NCI-H748 treated with DMSO at 0.1 percent for 48 hours (cell line): ENCODE measurements around the gene ACSF3.
"Not testable (repeated sequence)": the region's sequence is repeated elsewhere in the genome, so short reads cannot be mapped to it uniquely, and the experiment has no call there.

ENCODE experiments used
- DNase-seq: peaks from one replicate; lab custom pipeline; 2025; lab: John Stamatoyannopoulos, UW

ACSF3 gene

GRCh38 chr16:89161763-89162713, 68.4 kb downstream of the ACSF3 start:
- no peak for DNase-seq

- DNase-seq = no peak
These were observed 69.6 kb downstream of the ACSF3 start for GRCh38 chr16:89163297-89163696.

- DNase-seq = no peak
These were observed 70.8 kb downstream of the ACSF3 start for GRCh38 chr16:89164436-89164835.

GRCh38 chr16:89164847-89165680, 71.4 kb downstream of the ACSF3 start:
- DNase-seq = no peak

GRCh38 chr16:89165681-89165979, 72.0 kb downstream of the ACSF3 start:
- not testable (repeated sequence) for DNase-seq

GRCh38 chr16:89166696-89167424, 73.2 kb downstream of the ACSF3 start:
- no peak for DNase-seq

GRCh38 chr16:89167425-89167941, 73.8 kb downstream of the ACSF3 start:
- peak; percentile 36 for DNase-seq

- DNase-seq = no peak
These were observed 74.9 kb downstream of the ACSF3 start for GRCh38 chr16:89168381-89169189.

GRCh38 chr16:89169778-89170177, 76.1 kb downstream of the ACSF3 start:
- DNase-seq = no peak

GRCh38 chr16:89170346-89171215, 76.9 kb downstream of the ACSF3 start:
- DNase-seq = peak; percentile 41

- peak; percentile 72 for DNase-seq
These were observed 77.8 kb downstream of the ACSF3 start, which contains the start of gene CDH15 for GRCh38 chr16:89171216-89172170. Gene CDH15, plus strand, starts transcription at chr16:89171748. Its CDS starts 84 bp downstream, at chr16:89171832.

- no peak for DNase-seq
These were observed 78.5 kb downstream of the ACSF3 start for GRCh38 chr16:89172171-89172527.

- DNase-seq = no peak
These were observed 79.0 kb downstream of the ACSF3 start for GRCh38 chr16:89172528-89173173.

- DNase-seq = no peak
These were observed 79.7 kb downstream of the ACSF3 start for GRCh38 chr16:89173174-89173921.

GRCh38 chr16:89174055-89174827, 80.6 kb downstream of the ACSF3 start:
- DNase-seq = no peak

- DNase-seq = no peak
These were observed 81.2 kb downstream of the ACSF3 start for GRCh38 chr16:89174877-89175276.
